Adipose tissue (tissue), 3 donors: ENCODE data around the gene ACAA2. TPM values are rescaled to one million over a fixed set of nuclear protein-coding genes. Genes with fewer than 3 reads are reported as not detected.
"Not testable (repeated sequence)": the region's sequence is repeated elsewhere in the genome, so short reads cannot be mapped to it uniquely, and the experiment has no call there.

Experiments
- H3K27ac ChIP-seq: one replicate; pipeline ENCODE4 v1.5.1; 2013; ENCODE audit warnings: low read depth, low read length
- WGBS, 3 donors: extraction: QIAGEN DNeasy Blood & Tissue Kit; methylation state at CpG; one replicate each; pipeline ENCODE4 v1.1.7; 2013; 5-methylcytosine and 5-hydroxymethylcytosine counted together
- polyA plus RNA-seq, 3 donors: library from polyadenylated mRNA; stranded (reverse); fragments of 200-250 nt; gene quantifications; one replicate each; pipeline ENCODE4 v1.2.3, GENCODE V29; 2013
- donor health status: healthy with polysubstance abuse.
- donor health status: Bipolar disorder and iron deficiency.
- donor health status: healthy.

The ACAA2 gene
- polyA plus RNA-seq, 3 donors: 50.6 to 216 (median 106) TPM

GRCh38 chr18:49788327-49788898 is 24.9 kb downstream of the ACAA2 start:
- no peak overlapping the region for H3K27ac ChIP-seq
- WGBS, 3 donors: 42 to 66% (median 50%) methylated on average over 5 of the region's 5 CpGs

GRCh38 chr18:49786019-49786720 is 27.2 kb downstream of the ACAA2 start:
- WGBS, 3 donors: 81 to 92% (median 82%) methylated on average over 1 of the region's 1 CpG
- no peak overlapping the region for H3K27ac ChIP-seq

GRCh38 chr18:49784427-49785185 is 28.7 kb downstream of the ACAA2 start:
- WGBS, 3 donors: 30 to 67% (median 58%) methylated on average over 1 of the region's 1 CpG
- H3K27ac ChIP-seq: no peak overlapping the region

- 92 to 96% (median 94%) methylated on average over 3 of the region's 3 CpGs for WGBS, 3 donors
- not testable (repeated sequence) for H3K27ac ChIP-seq
These were observed 29.7 kb downstream of the ACAA2 start for GRCh38 chr18:49783631-49784030.

GRCh38 chr18:49778826-49779465 is 34.4 kb downstream of the ACAA2 start:
- 78 to 81% (median 81%) methylated on average over 8 of the region's 8 CpGs for WGBS, 3 donors
- H3K27ac ChIP-seq: no peak overlapping the region

- WGBS, 3 donors: 75 to 87% (median 75%) methylated on average over 1 of the region's 1 CpG
- H3K27ac ChIP-seq: no peak overlapping the region
These were observed 44.1 kb downstream of the ACAA2 start for GRCh38 chr18:49769047-49769728.

GRCh38 chr18:49768051-49768391 is 45.3 kb downstream of the ACAA2 start:
- no peak overlapping the region for H3K27ac ChIP-seq
- 29 to 32% (median 29%) methylated on average over 5 of the region's 5 CpGs for WGBS, 3 donors

GRCh38 chr18:49767111-49768050 is 46.0 kb downstream of the ACAA2 start:
- 77 to 81% (median 77%) methylated on average over 11 of the region's 11 CpGs for WGBS, 3 donors
- H3K27ac ChIP-seq: no peak overlapping the region

GRCh38 chr18:49766646-49767045 is 46.7 kb downstream of the ACAA2 start:
- 86 to 93% (median 86%) methylated on average over 4 of the region's 4 CpGs for WGBS, 3 donors
- H3K27ac ChIP-seq: no peak overlapping the region

- H3K27ac ChIP-seq: no peak overlapping the region
- WGBS, 3 donors: 51 to 61% (median 52%) methylated on average over 3 of the region's 3 CpGs
These were observed 49.3 kb downstream of the ACAA2 start for GRCh38 chr18:49764032-49764431.

GRCh38 chr18:49763590-49763989 is 49.7 kb downstream of the ACAA2 start:
- WGBS, 3 donors: 84 to 91% (median 87%) methylated on average over 2 of the region's 2 CpGs
- no peak overlapping the region for H3K27ac ChIP-seq

GRCh38 chr18:49762191-49763077 is 50.9 kb downstream of the ACAA2 start:
- WGBS, 3 donors: 86 to 91% (median 89%) methylated on average over 34 to 35 of the region's 35 CpGs
- H3K27ac ChIP-seq: no peak overlapping the region

GRCh38 chr18:49761771-49762170 is 51.6 kb downstream of the ACAA2 start:
- 82 to 91% (median 89%) methylated on average over 10 of the region's 10 CpGs for WGBS, 3 donors
- H3K27ac ChIP-seq: no peak overlapping the region

GRCh38 chr18:49758263-49758610 is 55.1 kb downstream of the ACAA2 start:
- H3K27ac ChIP-seq: no peak overlapping the region
- WGBS, 3 donors: 82 to 93% (median 88%) methylated on average over 5 of the region's 5 CpGs

- 83 to 86% (median 83%) methylated on average over 23 of the region's 23 CpGs for WGBS, 3 donors
- H3K27ac ChIP-seq: no peak overlapping the region
These were observed 55.6 kb downstream of the ACAA2 start for GRCh38 chr18:49757513-49758262.

GRCh38 chr18:49756671-49757362 is 56.5 kb downstream of the ACAA2 start:
- no peak overlapping the region for H3K27ac ChIP-seq
- 88 to 92% (median 89%) methylated on average over 9 of the region's 9 CpGs for WGBS, 3 donors
